ENCODE data around the gene NHLRC4.

The NHLRC4 gene

DNA sequence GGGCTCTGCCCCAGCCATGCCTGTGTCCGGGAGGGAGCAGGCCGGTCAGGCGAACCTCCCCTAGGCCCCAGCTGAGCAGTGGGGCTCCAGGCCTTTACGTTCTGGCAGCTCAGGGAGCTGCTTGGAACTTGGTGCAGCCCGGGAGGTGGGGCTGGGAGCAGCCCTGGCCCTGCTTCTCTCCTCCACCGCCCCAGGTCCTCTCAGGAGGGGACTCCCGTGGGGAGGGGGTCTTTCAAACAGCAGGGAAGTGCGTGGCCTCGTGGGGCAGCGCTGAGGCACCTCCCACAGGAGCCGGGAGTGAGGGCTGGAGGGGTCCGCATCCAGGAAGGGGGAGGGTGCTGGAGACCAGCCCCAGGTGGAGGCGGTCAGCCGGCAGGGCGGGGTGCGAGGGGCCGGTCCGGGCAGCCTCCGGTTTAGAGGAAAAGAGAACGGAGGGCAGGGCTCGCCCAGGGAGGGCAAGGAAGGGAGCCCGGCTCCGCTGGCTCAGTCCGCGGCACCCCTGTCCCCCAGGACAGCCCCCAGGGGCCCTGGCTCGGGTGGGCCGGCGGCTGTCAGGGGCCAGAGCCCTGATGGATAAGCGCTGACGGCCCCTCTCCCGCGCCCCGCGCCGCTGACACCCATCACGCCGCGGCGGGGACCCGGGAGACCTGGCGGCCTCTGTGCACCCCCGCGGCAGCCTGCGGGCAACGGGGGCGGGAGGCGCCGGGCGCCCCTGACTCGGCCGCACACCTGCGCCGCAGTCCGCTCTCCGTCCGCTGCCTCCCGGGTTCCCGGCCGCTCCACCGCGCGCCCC is 7.2 kb upstream of the NHLRC4 start:
- Mint-ChIP-seq H3K9me3 (no peaks in the 10 kb centered on the region), H3K36me3 (ENCODE audit: low read depth) (no peaks in the 10 kb centered on the region), H3K27me3 (ENCODE audit: low read depth, poor library complexity) (peaks cover 41% of the 10 kb centered on the region), H3K4me3 (peak overlapping the region; percentile 60), H3K4me1 (peaks cover 17% of the 10 kb centered on the region), H3K27ac (no peak overlapping the region)
- no peak for TF ChIP-seq CTCF (IDR thresholded peaks at IDR 0.05)
- DNase-seq: no peak

DNA sequence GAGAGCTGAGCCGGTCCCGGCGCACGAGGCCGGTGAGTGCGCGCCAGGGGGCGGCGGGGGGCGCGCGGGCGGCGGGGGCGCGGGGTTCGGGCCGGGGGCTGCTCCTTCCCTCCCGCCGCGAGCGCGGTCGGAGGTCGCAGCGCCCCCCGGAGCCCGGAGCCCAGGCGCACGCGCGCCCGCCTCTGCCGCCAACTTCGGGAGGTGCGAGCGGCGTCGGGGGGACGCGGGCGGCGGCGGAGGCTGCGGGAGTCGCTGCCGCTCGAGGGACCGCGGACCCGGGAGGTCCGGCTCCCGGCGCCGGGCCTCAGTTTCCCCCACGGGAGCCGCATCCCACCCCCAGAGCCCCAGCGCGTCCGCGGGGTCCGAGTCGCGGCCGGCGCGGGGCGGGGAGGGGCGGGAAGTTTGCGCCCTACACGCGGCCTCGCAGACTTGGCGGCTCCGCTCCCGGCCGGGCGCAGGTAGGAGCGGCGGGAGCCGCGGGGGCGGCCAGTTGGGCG is 6.6 kb upstream of the NHLRC4 start, which contains the start of gene PRR35:
PRR35 (plus strand) TSS at position 191 of the 497 bp plus-strand sequence. CDS start 2,901 bp downstream, outside the sequence.
- Mint-ChIP-seq H3K27me3 (ENCODE audit: low read depth, poor library complexity) (peaks cover 41% of the 10 kb centered on the region), H3K9me3 (no peaks in the 10 kb centered on the region), H3K4me3 (peak within 1 kb of the TSS; percentile 60), H3K36me3 (ENCODE audit: low read depth) (no peaks in the 10 kb centered on the region), H3K27ac (no peak within 1 kb of the TSS), H3K4me1 (peaks cover 15% of the 10 kb centered on the region)
- no peak for TF ChIP-seq CTCF (IDR thresholded peaks at IDR 0.05)
- peak; percentile 53 for DNase-seq

- Mint-ChIP-seq H3K27me3 (ENCODE audit: low read depth, poor library complexity) (peaks cover 41% of the 10 kb centered on the region), H3K4me1 (peaks cover 21% of the 10 kb centered on the region), H3K27ac (no peak overlapping the region), H3K4me3 (no peak overlapping the region), H3K9me3 (no peaks in the 10 kb centered on the region), H3K36me3 (ENCODE audit: low read depth) (no peaks in the 10 kb centered on the region)
- no peak for TF ChIP-seq CTCF (IDR thresholded peaks at IDR 0.05)
- no peak for DNase-seq
Observed at GRCh38 chr16:560701-561412, 5.9 kb upstream of the NHLRC4 start.

DNA sequence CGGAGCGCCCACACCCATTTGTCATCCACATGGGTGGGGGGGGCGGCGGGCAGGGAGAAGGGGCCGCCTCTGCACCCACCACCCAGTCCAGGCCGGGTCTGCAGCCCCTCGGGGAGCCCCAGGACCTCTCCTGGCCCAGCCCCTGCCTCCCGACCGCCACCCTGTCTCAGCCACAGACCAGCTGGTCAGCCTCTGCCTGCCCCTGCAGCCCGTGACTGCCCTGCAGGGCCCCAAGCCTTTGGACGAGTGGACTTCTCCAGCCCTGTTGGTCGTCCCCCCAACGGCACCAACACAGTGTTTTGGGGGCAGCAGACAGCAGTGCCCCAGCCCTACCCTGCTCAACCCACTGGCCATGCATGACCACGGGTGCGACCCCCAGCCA is 5.4 kb upstream of the NHLRC4 start:
- H3K27me3 Mint-ChIP-seq (ENCODE audit: low read depth, poor library complexity): peaks cover 41% of the 10 kb centered on the region
- no peak for DNase-seq
- H3K9me3 Mint-ChIP-seq: no peaks in the 10 kb centered on the region
- no peak overlapping the region for H3K4me3 Mint-ChIP-seq
- H3K36me3 Mint-ChIP-seq (ENCODE audit: low read depth): no peaks in the 10 kb centered on the region
- H3K4me1 Mint-ChIP-seq: peaks cover 26% of the 10 kb centered on the region
- H3K27ac Mint-ChIP-seq: no peak overlapping the region
- no peak for TF ChIP-seq CTCF (IDR thresholded peaks at IDR 0.05)

GRCh38 chr16:561957-562938 is 4.6 kb upstream of the NHLRC4 start:
- no peak for TF ChIP-seq CTCF (IDR thresholded peaks at IDR 0.05)
- no peaks in the 10 kb centered on the region for H3K36me3 Mint-ChIP-seq (ENCODE audit: low read depth)
- H3K9me3 Mint-ChIP-seq: no peaks in the 10 kb centered on the region
- H3K27me3 Mint-ChIP-seq (ENCODE audit: low read depth, poor library complexity): peaks cover 38% of the 10 kb centered on the region
- H3K27ac Mint-ChIP-seq: no peak overlapping the region
- no peak for DNase-seq
- peaks cover 35% of the 10 kb centered on the region for H3K4me1 Mint-ChIP-seq
- H3K4me3 Mint-ChIP-seq: peak overlapping the region; percentile 61
